GM19452 (cell line): Measurements from ENCODE around the gene KCNA2.

Experiments
- ATAC-seq: cut with Tn5 transposase; IDR thresholded peaks from one replicate; pipeline ENCODE4 v1.9.1; 2021; ENCODE audit not compliant: unreplicated experiment

The KCNA2 gene

DNA sequence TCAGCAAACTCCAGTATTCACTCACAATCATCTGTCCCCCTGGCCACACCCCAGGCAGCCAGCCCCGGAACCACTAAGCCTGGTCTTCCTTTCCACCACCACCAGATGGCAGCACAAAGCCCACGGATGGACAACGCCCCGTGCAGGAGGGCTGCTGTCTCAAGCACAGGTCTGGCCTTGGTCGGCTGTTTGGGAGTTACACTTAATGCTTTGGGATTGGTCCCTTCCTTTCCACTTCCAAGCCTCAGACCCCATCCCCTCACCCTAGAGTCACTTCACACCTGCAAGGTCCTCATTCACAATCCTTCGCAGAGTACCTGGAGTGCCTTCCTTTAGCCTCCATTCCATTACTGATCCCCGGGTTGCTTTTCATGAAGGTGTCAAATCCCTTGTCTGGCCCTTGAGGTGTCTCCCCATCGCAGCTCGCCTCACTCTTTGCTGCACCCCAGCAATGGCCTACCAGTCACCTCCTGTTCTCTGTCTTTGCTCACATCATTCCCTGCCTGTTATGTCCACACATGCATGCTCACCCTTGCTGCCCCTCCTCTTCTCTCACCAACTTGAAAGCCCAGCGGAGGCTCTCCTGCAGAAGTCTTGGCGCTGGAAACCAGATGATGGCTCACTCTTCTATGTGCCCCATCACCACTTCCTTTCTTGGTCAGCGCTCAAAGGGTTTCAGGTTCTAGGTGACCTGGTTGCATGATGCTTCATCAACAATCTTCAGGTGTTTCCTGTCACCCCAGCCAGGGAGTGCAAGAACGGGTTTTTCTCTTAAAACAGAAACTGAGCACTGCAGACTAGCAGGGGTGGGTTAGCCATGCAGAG, 24.9 kb upstream of the KCNA2 start:
- peak; percentile 49 for ATAC-seq

DNA sequence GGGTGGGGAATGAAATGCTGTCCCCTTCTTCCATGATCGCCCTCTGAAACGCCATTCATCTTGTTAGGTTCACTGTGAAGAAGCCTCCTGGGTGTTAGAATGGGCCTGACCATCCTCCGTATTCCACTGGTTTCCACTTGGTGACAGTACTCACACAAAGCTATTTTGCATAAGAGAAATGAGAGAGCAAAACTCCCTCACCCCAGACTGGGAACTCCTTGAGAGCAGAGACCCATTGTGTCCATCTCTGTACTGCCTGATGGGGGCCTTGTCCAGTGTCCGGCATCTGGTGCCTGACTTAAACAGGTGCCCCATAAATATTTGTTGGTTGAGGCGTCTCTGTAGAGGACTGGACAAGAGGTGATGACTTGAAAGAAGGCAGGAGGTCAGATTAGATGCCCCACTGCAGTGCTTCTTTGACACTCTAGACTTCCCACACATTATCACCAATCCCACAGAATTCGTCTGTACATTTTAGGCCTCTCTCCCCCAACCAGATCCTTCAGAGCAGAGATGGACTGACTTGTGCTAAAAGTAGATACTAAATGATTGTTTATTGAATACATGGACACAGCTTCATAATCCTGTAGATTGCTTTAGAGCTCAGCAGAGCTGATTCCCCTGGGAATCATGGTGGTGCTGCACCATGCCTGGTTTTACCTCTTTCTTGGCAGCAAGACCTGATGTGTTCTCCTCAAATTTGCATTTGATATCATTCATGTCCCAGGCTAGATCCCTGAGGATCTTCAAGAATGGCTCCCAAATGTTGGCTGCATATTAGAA, 22.4 kb upstream of the KCNA2 start:
- no peak for ATAC-seq

DNA sequence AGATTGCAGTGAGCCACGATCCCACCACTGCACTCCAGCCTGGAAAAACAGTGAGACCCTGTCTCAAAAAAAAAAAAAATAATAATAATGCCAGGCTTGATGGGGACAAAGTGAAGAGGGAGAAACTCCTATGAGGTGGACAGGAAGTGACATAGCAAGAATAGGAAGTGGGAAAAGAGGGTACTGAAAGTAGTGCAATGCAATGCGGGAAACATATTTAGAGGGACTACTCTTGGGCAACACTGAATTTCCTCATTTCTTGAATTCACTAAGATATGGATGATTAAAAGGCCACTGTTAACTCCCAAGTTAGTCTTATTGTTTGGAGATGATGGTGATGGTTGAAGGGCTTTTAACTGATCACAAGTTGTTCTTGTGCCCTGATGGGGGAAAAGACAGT, 21.6 kb upstream of the KCNA2 start:
- ATAC-seq, result no peak

DNA sequence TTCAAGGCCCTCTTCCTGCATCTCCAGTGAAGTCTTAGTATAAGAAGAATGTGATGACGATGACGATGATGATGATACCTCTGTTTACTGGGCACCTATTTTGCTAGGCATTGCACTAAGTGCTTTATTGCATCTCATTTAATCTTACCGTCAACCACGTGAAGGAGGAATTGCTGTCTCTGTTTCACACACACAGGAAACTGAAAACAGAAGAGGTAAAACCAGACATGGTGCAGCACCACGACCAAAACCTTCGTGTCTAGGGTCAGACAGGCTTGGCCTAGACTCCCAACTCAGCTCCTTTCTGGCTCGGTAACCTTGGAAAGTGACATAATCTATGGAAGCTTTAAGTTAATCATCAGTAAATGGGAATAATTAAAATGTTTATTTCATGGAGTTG, 20.7 kb upstream of the KCNA2 start:
- no peak for ATAC-seq

DNA sequence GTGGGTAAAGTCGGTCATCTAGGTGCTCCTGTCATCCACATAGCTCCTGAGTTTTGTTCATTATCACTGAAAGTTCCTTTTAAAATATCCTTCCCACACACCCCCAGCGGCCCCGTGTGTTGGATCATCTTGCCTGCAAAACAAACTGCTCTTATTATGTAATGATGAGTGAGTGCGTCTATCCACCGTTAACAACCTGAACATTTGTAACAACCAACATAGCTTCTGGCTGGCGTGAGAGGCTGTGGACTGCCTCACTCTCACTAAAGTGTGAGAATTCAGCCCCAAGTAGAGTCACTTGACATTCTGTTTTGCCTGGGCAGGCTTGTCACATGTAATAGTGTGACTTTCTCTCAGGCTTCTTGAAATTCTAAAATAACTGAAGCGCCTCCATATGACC, 14.5 kb upstream of the KCNA2 start:
- no peak for ATAC-seq

DNA sequence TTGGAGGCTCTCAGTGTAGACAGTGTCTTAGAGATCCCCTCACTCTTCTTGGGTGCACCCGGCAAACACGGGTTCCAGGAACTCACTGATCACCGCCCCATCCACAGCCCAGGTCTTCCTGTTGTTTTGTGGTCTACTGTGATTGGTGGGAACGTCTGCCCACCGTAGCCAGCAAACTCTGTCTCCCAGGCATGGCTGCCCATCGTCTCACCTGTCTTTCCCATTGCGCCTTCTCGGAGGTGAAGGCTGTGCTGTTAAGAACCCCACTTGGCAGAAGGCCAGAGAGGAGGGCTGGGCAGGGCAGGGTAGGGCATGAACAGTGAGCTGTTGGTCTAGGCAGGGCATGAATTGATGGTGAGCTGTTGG, 14.1 kb upstream of the KCNA2 start:
- no peak for ATAC-seq

DNA sequence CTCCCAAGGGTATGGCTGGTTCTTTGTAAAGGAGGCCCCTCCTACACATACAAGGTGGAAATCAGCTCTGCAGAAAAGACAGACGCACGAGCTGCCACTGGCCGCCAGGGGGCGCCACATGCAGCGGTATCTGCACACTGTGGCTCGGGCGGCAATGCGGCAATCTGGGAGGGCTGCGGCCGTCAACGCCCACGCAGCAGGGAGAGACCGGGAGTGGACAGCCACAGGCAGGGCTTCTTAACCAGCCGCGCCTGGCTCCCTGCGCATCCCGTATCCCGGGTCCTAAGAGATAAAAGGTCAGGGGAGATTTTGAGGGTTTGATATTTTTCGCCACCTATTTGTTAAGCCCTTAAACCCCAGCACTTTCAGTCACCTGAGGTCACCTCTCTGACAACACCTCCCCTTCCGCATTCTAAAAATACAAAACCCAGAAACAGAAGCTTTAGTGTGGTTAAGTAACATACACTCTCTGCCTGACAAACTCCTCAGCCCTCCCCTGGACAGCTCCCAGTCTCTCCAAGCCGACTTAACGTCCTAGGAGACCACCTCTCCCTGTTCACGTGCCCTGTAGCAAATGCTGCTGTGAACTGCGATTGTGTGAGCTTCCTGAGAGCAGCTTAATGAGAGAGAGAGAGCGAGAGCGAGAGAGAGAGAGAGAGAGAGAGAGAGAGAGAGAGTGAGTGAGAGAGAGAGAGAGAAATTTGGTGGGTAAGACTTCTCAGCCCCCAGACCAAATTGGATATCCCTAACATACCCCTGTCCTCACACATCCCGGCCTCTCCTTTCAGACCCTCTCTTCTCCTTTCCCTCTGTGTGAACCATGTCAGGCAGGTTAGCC, 13.5 kb upstream of the KCNA2 start:
- peak; percentile 82 for ATAC-seq

DNA sequence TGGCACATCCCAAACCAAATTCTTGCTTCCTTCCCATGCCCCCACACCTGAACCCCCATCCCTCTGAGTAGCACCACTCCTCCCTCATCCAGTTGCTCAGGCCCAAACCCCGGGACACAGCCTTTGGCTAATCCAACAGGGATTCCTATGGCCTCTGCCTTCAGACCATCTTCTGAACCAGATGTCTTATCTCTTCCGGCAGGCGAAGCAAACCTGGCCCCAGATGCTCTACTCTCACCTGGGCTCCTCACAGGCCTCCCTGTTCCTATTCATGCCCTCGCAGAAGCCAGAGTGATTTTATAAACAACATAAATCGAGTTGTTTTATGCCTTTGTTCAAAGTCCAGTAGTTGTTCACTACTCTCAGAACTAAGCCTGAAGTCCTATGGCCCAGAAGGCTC, 12.5 kb upstream of the KCNA2 start:
- no peak for ATAC-seq

DNA sequence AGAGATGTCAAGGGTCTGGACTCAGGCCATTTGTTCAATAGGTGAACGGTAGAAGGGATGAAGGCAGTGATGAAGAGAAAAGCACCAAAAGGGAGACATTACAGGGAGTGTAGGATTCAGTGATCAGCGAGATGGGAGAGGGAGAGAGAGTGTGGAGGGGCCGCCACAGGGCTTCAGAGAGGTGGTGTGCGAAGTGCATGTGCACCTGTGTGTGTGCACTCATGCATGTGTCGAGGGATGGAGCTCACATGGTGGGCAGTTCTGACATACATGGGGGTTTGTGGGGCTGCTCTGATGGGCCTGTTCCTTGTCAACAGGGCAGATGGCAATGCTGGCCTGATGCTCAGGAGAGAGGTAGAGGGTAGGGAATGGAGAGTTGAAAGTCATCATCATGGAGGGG, 11.4 kb upstream of the KCNA2 start:
- ATAC-seq, result no peak

DNA sequence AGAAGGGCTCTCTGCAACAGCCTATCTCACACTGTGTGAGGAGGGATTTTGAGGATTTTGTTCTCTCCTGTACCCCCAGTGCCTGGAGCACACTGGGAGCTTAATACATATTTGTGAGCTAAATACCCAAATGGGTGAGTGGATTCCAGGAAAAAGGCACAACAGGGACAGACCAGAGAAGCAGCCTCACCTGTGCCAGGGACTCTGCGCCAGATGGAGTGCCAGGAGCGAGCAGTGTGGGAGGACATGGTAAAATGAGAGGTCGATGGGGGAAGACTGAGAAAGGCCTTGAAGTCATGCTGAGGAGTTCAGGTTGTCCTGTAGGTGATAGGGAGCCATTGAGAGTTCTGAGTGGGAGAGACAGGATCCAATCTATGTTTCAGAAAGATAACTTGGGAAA, 11.0 kb upstream of the KCNA2 start:
- no peak for ATAC-seq

DNA sequence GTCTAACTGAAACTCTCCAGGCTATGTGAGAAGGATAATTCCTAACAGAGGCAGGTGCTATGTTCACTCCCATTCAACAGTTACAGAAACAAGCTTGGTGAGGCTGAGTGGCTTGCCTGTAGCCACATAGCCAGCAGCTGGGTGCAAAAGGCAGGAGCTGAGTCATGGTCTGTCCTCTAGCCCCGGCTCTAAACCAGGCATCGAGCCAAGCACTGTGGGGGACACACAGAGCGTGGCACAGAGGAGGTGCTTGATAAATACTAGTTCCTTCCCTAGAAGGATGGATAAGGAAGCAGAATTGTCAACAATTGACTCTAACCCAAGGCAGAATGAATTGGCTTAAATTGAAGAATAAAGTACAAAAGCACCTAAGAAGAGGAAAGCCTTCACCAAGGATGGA, 10.4 kb upstream of the KCNA2 start:
- ATAC-seq, result no peak

DNA sequence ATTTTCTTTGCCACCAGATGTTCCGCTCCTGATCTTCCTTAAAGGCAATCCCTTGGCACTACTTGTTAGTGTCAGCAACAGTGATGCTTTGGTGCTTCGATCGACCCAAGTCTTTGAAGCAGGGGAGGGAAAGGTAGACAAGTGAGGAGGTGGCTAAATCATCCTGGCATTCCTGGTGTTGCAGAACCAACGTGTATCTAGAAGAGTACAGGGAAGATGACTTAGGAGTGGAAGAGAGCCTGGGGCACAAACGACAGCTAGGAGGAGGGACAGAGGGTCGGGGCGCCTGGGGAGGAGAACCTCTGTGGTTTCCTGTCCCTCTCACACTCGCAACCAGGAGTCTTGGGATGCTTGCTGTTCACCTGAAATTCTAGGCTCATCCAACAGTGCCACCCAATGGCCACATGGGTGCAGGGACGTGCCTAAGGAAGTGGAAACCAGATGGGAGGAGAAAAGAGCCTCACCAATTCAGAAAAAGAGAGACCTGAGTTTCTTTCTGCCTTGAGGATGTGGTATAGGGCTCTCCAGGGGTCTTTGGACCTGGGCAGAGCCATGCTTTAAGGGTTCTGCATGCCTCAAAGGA, 9.5 kb upstream of the KCNA2 start:
- no peak for ATAC-seq

DNA sequence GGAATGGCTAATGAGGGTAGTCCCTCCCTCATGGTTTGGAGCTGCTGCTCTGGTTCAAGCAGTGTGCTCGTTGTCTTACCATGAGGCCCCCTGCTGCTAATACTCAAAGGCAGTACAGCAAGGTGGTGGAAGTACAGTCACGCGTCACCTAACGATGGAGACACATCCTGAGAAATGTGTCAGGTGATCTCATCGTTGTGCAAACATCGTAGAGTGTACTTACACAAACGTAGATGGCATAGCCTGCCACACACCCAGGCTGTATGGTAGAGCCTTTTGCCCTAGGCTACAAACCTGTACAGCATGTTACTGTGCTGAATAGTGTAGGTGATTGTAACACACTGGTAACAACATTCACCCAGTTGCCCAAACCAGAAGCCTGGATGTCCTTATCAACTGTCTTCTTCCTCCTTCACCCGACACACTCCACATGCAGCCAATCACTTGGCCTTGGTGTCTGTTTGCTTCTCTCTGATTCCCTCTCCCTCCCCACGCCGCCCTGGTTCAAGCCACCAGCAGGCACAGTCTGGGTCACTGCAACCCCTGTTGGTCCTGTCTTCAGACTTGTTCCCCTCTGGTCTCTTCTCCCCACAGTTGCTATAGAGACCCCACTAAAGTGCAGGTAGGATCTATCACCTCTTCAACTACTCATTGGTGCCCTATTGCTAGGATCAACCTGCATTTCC, 6.0 kb upstream of the KCNA2 start:
- ATAC-seq, result no peak

DNA sequence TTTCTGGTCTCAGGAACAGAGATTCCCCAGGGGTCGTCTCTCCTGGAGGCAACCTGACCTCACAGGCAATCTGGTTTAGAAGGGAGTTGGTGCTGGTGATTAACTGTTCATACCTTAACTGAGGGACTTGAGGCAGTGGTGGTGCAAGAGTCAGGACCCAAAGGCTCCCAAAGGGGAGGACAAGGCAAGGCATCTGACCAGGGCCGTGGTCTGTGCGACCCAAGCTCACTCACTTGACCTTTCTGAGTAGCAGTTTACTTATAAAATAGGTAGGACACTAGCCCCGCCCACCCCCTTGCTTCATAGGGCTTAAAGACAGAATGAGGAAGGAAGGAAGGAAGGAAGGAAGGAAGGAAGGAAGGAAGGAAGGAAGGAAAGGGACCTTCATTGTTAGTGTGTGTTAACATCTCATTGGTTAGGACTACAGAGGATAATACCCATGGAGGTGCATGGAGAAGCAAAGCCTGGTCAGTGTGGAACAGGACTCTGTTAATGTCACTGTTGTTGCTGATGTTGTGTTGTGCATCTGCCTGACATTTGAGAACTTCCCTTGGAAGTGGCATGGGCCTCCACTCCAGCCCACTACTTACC, 4.6 kb upstream of the KCNA2 start:
- no peak for ATAC-seq

DNA sequence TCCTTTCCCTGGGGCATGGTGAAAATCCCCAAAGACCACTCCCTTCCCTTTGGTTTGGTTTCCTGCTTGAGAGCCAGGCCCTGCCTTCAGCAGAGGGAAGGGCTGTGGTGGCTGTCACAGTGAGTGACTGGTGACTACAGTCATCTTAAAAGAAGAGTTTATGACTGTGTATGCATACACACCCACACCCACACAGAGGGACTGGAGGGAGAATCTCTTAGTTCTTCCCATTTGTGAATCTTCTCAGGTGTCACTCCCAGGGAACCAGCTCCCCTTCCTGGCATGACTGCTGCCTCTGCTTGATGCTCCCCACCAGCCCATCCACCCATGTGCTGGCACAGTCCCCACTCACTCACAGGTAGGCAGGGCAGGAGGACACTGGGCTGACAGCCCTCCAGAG, 3.9 kb upstream of the KCNA2 start:
- no peak for ATAC-seq

DNA sequence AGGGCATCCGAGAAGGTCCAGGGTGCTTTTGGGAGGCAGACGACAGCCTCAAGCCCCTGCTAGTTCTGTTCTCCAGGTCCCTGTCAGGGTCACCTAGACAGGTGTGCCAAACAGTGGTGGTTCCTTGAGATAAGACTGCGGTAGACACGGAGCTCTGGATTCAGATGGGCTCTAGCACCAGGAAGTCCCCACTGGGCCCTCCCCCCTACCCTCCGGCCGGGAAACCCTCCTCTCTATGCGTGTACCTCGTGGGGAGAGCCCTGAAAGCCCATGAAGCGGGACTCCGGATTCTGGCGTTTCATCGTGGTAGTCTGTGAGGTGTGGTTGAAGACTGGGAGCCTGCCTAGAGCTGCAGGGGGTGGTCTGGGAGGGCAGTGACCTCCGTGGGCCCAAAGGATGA, 2.1 kb upstream of the KCNA2 start:
- no peak for ATAC-seq

DNA sequence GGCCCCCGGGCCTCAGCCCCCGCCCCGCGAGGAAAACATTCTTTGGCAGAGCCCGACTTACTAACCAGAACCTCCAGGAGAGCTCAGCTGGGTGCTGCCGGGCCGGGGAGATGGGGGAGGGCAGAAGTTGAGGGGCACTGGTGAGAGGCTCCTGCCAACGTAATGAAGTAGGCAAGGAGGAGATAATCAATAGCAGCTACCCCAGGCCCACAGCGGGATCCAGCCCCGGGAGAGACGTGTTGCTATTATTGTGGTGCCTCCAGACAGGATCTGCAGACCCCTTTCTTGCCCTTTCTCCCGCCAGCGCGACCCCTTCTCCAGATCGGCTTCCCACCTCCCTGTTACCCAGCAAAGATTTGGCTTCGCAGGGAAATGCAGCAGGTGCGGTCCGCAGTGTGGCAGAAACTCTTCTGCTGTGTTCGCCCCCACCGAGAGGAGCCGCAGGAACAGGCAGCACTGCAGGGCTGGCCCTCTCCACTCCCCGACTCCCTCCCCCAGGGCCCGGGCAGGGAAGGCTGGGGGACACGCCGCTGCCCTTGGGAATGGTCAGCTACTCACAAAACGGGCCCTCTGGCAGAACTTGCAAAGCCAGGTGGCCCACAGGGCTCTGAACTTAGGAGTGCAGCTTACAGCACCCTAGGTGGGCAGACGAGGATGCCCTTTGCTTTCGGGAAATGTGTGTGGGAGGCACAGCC, 1.5 kb upstream of the KCNA2 start:
- no peak for ATAC-seq

DNA sequence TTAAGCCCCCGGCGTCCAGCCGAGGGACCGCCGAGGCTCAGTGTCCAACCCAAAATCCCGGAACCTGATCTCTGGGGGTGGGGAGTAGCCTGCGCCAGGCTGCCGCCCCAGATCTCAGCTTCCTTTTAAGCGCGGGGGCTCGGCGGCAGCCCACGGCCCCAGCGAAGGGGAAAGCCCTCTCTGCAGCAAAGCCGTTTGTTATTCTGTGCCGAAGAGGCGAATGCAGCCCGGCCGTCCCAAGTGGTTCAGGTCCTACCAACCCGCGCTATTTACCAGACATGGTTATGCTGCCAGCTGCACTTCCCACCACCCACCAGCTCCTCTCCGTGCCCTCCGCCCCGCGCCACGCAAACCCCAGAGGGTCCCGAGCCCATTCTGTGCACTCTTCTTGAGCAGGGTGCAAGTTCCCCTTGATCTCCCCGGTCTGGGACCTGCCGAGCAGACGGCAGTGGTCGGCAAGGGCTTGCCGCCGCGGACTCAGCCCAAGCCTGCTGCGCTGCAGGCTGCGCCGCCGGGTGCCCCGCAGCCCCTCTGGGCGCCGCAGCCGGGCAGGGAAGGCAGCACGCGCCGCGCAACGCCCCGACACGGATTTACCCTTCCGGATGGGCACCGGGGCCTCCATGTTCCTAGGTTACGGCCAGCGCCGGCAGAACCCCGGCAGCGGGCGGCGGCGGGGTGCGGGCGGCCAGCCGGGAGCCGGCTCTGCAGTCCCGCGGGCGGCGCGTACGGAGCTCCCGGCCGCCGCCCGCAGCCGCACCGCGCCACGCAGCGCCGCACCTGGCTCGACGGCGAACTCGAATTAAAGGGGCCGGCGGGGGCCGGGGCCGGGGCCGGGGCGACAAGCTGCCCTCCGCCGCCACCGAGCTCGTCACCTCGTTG, 738 bp upstream of the KCNA2 start:
- ATAC-seq, result no peak

DNA sequence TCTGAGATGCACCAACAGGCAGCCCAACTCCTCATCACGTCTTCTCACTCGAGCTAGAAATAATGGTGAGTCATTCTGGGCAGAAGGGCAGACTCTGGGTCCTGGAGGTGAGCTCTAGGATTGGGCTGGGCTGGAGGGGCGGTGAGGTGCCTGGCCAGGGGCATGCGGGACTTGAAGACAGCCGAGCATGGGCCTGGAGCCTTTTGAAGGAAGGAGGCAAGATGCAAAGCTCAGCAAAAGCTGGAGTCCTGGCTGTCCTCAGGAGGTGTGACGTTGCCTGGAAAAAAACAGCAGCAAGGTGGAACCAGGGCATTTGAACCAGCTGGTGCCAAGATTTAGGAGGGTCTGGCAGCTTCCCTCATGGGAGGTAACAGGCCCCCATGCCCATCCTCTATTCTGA, 712 bp downstream of the KCNA2 start:
- no peak for ATAC-seq
